Heart left ventricle (tissue), 16 donors: ENCODE data around the gene PIK3C2G. TPM values are rescaled to one million over a fixed set of nuclear protein-coding genes. Genes with fewer than 3 reads are reported as not detected.

Experiments
- ATAC-seq, 4 donors: fragments of 200-7000 bp; cut with Tn5 transposase; one replicate each; pipeline ENCODE4 v1.9.1; 2020 to 2022; ENCODE audit warnings: moderate library complexity in 4 of 4, mild to moderate bottlenecking in 3 of 4, moderate number of reproducible peaks in 1 of 4
- DNase-seq, 5 donors: peaks; one replicate each; pipeline ENCODE4 v3.0.0-alpha.2; 2020
- H3K27ac ChIP-seq, 12 donors: fragments of 200-600 bp; sonication (generic) in 4 of 12; one replicate each; pipeline versions ENCODE4 v1.5.0 to v1.8.0; 2016 to 2022; ENCODE audit warnings: mild to moderate bottlenecking in 2 of 12
- H3K27me3 ChIP-seq, 9 donors: fragments of 200-600 bp; sonication (generic) in 2 of 9; one replicate each; pipeline versions ENCODE4 v1.5.1 to v1.8.0; 2016 to 2022; ENCODE audit warnings: mild to moderate bottlenecking in 3 of 9
- H3K36me3 ChIP-seq, 9 donors: fragments of 200-600 bp; sonication (generic) in 2 of 9; one replicate each; pipeline versions ENCODE4 v1.5.0 to v1.8.0; 2018 to 2022; ENCODE audit warnings: mild to moderate bottlenecking in 2 of 9
- H3K4me1 ChIP-seq, 12 donors: fragments of 200-600 bp; sonication (generic) in 4 of 12; one replicate each; pipeline versions ENCODE4 v1.5.0 to v1.8.0; 2016 to 2022; ENCODE audit warnings: mild to moderate bottlenecking in 3 of 12
- H3K4me3 ChIP-seq, 12 donors: fragments of 200-600 bp; sonication (generic) in 4 of 12; one replicate each; pipeline versions ENCODE4 v1.5.0 to v1.8.0; 2017 to 2022; ENCODE audit warnings: mild to moderate bottlenecking in 9 of 12, moderate library complexity in 4 of 12
- H3K9me3 ChIP-seq, 12 donors: fragments of 200-600 bp; sonication (generic) in 4 of 12; one replicate each; pipeline versions ENCODE4 v1.5.0 to v1.8.0; 2016 to 2022; ENCODE audit warnings: mild to moderate bottlenecking in 1 of 12
- CTCF ChIP-seq, 12 donors: fragments of 200-600 bp; sonication (generic) in 4 of 12; IDR thresholded peaks; one replicate each; pipeline versions ENCODE4 v1.5.0 to v1.8.0; 2018 to 2022; ENCODE audit warnings: antibody characterized with exemption in 12 of 12, mild to moderate bottlenecking in 5 of 12
- POLR2A ChIP-seq, 2 donors: fragments of 450-650 bp; IDR thresholded peaks; one replicate each; pipeline ENCODE4 v1.6.1; 2017; ENCODE audit warnings: antibody characterized with exemption in 2 of 2, mild to moderate bottlenecking in 2 of 2, moderate library complexity in 2 of 2
- WGBS, 4 donors: extraction: QIAGEN DNeasy Blood & Tissue Kit in 2 of 4; methylation state at CpG; one replicate each; pipeline versions ENCODE4 v1.1.5 to v1.1.7; 2013 to 2018; 5-methylcytosine and 5-hydroxymethylcytosine counted together
- intact Hi-C, 10 donors: fragments of 100-400 bp; cut with DNase I; formaldehyde crosslinking; loops; one replicate each; pipeline versions ENCODE4 v1.11.1 to v1.14.2; 2022
- polyA plus RNA-seq, 2 donors: library from polyadenylated mRNA; stranded (reverse); fragments of 200-250 nt; gene quantifications; one replicate each; pipeline ENCODE4 v1.2.3, GENCODE V29; 2013
- total RNA-seq, 9 donors: library from RNA; depleted of rRNA in 2 of 9; stranded (reverse); fragments of >200 nt in 2 of 9; fragmentation: NEBNext Ultra II Directional in 3 of 9; extraction: Animal tissue kit (Norgen Biotek cat#: 25700) in 3 of 9; gene quantifications; one replicate each; pipeline versions ENCODE4 v1.1.0 to v1.2.4, GENCODE V29; 2016 to 2023
- donor health status: ischemic (EF 13 %, LVEDD 7.1; RV severe dilation, severe dysfunction).
- donor health status: healthy with polysubstance abuse.
- donor health status: DM: no; HTN: yes; CAD: no.
- donor health status: DM: no; HTN: no; CAD: no.
- donor health status: ischemic (EF 25% LVEDD 6.9; RV normal size, moderate dysfunction).
- donor health status: ischemic (EF 25% LVEDD 5.7; RV mildly dilated, moderate dysfunction).
- donor health status: healthy.
- donor health status: DM: yes; HTN: yes; CAD: no.
- donor health status: ischemic (EF 35%, LVEDD 5.7; RV mildly dilated, moderate dysfunction).
- donor health status: nonischemic (EF 11% LVEDD 7.7; RV severe dilation, severe dysfunction).
- donor health status: DM: yes; HTN: yes; CAD: no.
- donor health status: PGD.
- donor health status: ischemic (EF 29% LVEDD 5.4; RV normal size, mild dysfunction).
- donor health status: nonischemic (EF 23%, LVEDD 6.1; RV moderate dilation, normal function).

The PIK3C2G gene
- total and polyA plus RNA-seq, 11 donors = not detected

- DNase-seq (no peak), ATAC-seq (no peak)
- H3K4me1 ChIP-seq = peaks cover 0 to 15% (median 3%) of the 10 kb centered on the region in 12 donors
- WGBS, 4 donors = 47 to 63% (median 53%) methylated on average over 4 of the region's 4 CpGs
- H3K9me3 ChIP-seq = peaks cover 0 to 3% (median 0%) of the 10 kb centered on the region in 12 donors
- TF ChIP-seq CTCF (IDR thresholded peaks at IDR 0.05) = no peak
- no peak for TF ChIP-seq POLR2A (IDR thresholded peaks at IDR 0.05)
- intact Hi-C loops = no loop called here
- H3K27ac ChIP-seq = no peak overlapping the region
- H3K4me3 ChIP-seq = no peak overlapping the region
- no peaks in the 10 kb centered on the region for H3K27me3 ChIP-seq
- no peaks in the 10 kb centered on the region for H3K36me3 ChIP-seq
Measured at GRCh38 chr12:18382236-18382885, 121.0 kb downstream of the PIK3C2G start.

- WGBS, 4 donors = 19 to 29% (median 27%) methylated on average over 4 of the region's 4 CpGs
- Histone ChIP-seq H3K27ac (peak overlapping the region in 1 of 12 donors; percentile 27), H3K4me3 (peak overlapping the region in 4 of 12 donors; percentile 0 to 16 (median 10)), H3K36me3 (no peaks in the 10 kb centered on the region), H3K4me1 (peaks cover 0 to 15% (median 3%) of the 10 kb centered on the region in 12 donors), H3K27me3 (no peaks in the 10 kb centered on the region), H3K9me3 (peaks cover 0 to 3% (median 0%) of the 10 kb centered on the region in 12 donors)
- intact Hi-C loops = no loop called here
- no peak for DNase-seq
- TF ChIP-seq POLR2A (IDR thresholded peaks at IDR 0.05) (no peak), CTCF (IDR thresholded peaks at IDR 0.05) (no peak)
- ATAC-seq = peak in 2 of 4 donors; percentile 51 to 54
Measured at GRCh38 chr12:18383203-18383602, 121.9 kb downstream of the PIK3C2G start.

GRCh38 chr12:18387706-18388105 lies 126.4 kb downstream of the PIK3C2G start:
- no peaks in the 10 kb centered on the region for H3K9me3 ChIP-seq
- intact Hi-C loops = no loop called here
- no peak overlapping the region for H3K27ac ChIP-seq
- WGBS, 4 donors = 84 to 93% (median 89%) methylated on average over 6 of the region's 6 CpGs
- TF ChIP-seq CTCF (IDR thresholded peaks at IDR 0.05) (no peak), POLR2A (IDR thresholded peaks at IDR 0.05) (no peak)
- H3K27me3 ChIP-seq = no peaks in the 10 kb centered on the region
- peaks cover 0 to 9% (median under 1%) of the 10 kb centered on the region in 12 donors for H3K4me1 ChIP-seq
- no peak overlapping the region for H3K4me3 ChIP-seq
- no peak for DNase-seq
- ATAC-seq = no peak
- no peaks in the 10 kb centered on the region for H3K36me3 ChIP-seq

GRCh38 chr12:18389820-18390219 lies 128.5 kb downstream of the PIK3C2G start:
- intact Hi-C loops = no loop called here
- WGBS, 4 donors = 76 to 87% (median 83%) methylated on average over 4 of the region's 4 CpGs
- H3K27ac ChIP-seq = no peak overlapping the region
- TF ChIP-seq CTCF (IDR thresholded peaks at IDR 0.05) (no peak), POLR2A (IDR thresholded peaks at IDR 0.05) (no peak)
- no peak for DNase-seq
- H3K9me3 ChIP-seq = no peaks in the 10 kb centered on the region
- no peaks in the 10 kb centered on the region for H3K36me3 ChIP-seq
- no peaks in the 10 kb centered on the region for H3K27me3 ChIP-seq
- ATAC-seq = no peak
- H3K4me3 ChIP-seq = no peak overlapping the region
- H3K4me1 ChIP-seq = no peaks in the 10 kb centered on the region
